ENCODE measurements around the gene FREY1.

Gene FREY1

DNA sequence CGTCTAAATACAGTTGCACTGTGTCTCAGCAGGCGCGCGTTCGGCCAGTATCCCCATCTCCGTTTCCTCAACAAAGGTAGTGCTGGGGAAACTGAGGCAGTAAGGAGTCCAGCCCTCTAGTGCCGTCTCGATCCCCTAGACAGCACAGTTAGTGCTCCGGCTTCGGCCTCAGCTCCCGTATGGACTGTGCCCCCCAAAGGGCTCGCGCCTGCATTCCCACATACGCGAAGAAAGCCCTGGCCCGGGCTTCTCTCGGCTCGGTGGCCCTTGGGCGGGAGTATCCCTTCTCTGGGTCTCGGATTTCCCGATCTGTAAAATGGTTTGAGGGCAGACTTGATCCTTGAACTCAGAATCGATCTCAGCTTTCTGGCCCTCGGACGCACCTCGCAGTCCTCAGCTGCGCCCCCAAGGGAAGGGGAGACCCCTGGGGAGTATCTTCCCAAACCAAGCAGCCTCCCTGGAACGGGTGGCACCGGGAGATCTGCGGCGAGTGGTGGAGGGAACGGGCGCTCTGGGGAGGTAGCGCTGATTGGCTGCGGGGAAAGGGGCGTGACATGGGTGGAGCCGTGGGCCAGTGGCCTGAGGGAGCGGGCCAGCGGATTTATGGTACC lies 11.4 kb upstream of the FREY1 start (continued):
- TF ChIP-seq PRDM1 (tag by site-specific recombination; IDR thresholded peaks at IDR 0.05) = no peak
- no peak for TF ChIP-seq ZNF157 (tag by site-specific recombination; IDR thresholded peaks at IDR 0.05)
- TF ChIP-seq TRIM28 (IDR thresholded peaks at IDR 0.05; ENCODE audit: borderline replicate concordance, low read length) = peak; percentile 22; the same call in 1 of the 2 replicates
- TF ChIP-seq ZNF223 (tag by site-specific recombination; IDR thresholded peaks at IDR 0.05) = no peak
- no peak for TF ChIP-seq HOXC10 (CRISPR knock-in tag; IDR thresholded peaks at IDR 0.05)
- TF ChIP-seq, protein P1, sequence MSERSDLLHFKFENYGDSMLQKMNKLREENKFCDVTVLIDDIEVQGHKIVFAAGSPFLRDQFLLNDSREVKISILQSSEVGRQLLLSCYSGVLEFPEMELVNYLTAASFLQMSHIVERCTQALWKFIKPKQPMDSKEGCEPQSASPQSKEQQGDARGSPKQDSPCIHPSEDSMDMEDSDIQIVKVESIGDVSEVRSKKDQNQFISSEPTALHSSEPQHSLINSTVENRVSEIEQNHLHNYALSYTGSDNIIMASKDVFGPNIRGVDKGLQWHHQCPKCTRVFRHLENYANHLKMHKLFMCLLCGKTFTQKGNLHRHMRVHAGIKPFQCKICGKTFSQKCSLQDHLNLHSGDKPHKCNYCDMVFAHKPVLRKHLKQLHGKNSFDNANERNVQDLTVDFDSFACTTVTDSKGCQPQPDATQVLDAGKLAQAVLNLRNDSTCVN (tag by site-specific recombination; optimal IDR thresholded peaks at IDR 0.05) = no peak
- TF ChIP-seq, protein P2, sequence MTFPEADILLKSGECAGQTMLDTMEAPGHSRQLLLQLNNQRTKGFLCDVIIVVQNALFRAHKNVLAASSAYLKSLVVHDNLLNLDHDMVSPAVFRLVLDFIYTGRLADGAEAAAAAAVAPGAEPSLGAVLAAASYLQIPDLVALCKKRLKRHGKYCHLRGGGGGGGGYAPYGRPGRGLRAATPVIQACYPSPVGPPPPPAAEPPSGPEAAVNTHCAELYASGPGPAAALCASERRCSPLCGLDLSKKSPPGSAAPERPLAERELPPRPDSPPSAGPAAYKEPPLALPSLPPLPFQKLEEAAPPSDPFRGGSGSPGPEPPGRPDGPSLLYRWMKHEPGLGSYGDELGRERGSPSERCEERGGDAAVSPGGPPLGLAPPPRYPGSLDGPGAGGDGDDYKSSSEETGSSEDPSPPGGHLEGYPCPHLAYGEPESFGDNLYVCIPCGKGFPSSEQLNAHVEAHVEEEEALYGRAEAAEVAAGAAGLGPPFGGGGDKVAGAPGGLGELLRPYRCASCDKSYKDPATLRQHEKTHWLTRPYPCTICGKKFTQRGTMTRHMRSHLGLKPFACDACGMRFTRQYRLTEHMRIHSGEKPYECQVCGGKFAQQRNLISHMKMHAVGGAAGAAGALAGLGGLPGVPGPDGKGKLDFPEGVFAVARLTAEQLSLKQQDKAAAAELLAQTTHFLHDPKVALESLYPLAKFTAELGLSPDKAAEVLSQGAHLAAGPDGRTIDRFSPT (tag by site-specific recombination; IDR thresholded peaks at IDR 0.05) = peak; percentile 36; the same call in 1 of the 2 replicates
- TF ChIP-seq ZNF221 (tag by site-specific recombination; IDR thresholded peaks at IDR 0.05; ENCODE audit: borderline replicate concordance) = no peak
- TF ChIP-seq OVOL3 (tag by site-specific recombination; IDR thresholded peaks at IDR 0.05) = no peak
- TF ChIP-seq, protein P3, sequence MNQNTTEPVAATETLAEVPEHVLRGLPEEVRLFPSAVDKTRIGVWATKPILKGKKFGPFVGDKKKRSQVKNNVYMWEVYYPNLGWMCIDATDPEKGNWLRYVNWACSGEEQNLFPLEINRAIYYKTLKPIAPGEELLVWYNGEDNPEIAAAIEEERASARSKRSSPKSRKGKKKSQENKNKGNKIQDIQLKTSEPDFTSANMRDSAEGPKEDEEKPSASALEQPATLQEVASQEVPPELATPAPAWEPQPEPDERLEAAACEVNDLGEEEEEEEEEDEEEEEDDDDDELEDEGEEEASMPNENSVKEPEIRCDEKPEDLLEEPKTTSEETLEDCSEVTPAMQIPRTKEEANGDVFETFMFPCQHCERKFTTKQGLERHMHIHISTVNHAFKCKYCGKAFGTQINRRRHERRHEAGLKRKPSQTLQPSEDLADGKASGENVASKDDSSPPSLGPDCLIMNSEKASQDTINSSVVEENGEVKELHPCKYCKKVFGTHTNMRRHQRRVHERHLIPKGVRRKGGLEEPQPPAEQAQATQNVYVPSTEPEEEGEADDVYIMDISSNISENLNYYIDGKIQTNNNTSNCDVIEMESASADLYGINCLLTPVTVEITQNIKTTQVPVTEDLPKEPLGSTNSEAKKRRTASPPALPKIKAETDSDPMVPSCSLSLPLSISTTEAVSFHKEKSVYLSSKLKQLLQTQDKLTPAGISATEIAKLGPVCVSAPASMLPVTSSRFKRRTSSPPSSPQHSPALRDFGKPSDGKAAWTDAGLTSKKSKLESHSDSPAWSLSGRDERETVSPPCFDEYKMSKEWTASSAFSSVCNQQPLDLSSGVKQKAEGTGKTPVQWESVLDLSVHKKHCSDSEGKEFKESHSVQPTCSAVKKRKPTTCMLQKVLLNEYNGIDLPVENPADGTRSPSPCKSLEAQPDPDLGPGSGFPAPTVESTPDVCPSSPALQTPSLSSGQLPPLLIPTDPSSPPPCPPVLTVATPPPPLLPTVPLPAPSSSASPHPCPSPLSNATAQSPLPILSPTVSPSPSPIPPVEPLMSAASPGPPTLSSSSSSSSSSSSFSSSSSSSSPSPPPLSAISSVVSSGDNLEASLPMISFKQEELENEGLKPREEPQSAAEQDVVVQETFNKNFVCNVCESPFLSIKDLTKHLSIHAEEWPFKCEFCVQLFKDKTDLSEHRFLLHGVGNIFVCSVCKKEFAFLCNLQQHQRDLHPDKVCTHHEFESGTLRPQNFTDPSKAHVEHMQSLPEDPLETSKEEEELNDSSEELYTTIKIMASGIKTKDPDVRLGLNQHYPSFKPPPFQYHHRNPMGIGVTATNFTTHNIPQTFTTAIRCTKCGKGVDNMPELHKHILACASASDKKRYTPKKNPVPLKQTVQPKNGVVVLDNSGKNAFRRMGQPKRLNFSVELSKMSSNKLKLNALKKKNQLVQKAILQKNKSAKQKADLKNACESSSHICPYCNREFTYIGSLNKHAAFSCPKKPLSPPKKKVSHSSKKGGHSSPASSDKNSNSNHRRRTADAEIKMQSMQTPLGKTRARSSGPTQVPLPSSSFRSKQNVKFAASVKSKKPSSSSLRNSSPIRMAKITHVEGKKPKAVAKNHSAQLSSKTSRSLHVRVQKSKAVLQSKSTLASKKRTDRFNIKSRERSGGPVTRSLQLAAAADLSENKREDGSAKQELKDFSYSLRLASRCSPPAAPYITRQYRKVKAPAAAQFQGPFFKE (tag by site-specific recombination; IDR thresholded peaks at IDR 0.05; ENCODE audit: borderline replicate concordance) = no peak
- TF ChIP-seq, protein P4, sequence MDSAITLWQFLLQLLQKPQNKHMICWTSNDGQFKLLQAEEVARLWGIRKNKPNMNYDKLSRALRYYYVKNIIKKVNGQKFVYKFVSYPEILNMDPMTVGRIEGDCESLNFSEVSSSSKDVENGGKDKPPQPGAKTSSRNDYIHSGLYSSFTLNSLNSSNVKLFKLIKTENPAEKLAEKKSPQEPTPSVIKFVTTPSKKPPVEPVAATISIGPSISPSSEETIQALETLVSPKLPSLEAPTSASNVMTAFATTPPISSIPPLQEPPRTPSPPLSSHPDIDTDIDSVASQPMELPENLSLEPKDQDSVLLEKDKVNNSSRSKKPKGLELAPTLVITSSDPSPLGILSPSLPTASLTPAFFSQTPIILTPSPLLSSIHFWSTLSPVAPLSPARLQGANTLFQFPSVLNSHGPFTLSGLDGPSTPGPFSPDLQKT (IDR thresholded peaks at IDR 0.05; ENCODE audit: borderline replicate concordance, low read depth, low read length) = no peak
- no peak for TF ChIP-seq ZNF677 (tag by site-specific recombination; IDR thresholded peaks at IDR 0.05)
- TF ChIP-seq KLF7 (tag by site-specific recombination; IDR thresholded peaks at IDR 0.05; ENCODE audit: borderline replicate concordance) = no peak
- TF ChIP-seq SETDB1 (IDR thresholded peaks at IDR 0.05; ENCODE audit: insufficient read length, low read length) = no peak
- no peak for TF ChIP-seq ZNF23 (tag by site-specific recombination; IDR thresholded peaks at IDR 0.05; ENCODE audit: borderline replicate concordance)
- no peak for TF ChIP-seq ZBTB21 (tag by site-specific recombination; IDR thresholded peaks at IDR 0.05)
- TF ChIP-seq, protein P5, sequence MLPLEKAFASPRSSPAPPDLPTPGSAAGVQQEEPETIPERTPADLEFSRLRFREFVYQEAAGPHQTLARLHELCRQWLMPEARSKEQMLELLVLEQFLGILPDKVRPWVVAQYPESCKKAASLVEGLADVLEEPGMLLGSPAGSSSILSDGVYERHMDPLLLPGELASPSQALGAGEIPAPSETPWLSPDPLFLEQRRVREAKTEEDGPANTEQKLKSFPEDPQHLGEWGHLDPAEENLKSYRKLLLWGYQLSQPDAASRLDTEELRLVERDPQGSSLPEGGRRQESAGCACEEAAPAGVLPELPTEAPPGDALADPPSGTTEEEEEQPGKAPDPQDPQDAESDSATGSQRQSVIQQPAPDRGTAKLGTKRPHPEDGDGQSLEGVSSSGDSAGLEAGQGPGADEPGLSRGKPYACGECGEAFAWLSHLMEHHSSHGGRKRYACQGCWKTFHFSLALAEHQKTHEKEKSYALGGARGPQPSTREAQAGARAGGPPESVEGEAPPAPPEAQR (tag by site-specific recombination; IDR thresholded peaks at IDR 0.05) = no peak
- TF ChIP-seq ZNF311 (tag by site-specific recombination; IDR thresholded peaks at IDR 0.05; ENCODE audit: borderline replicate concordance) = no peak
- TF ChIP-seq ZBTB17 (tag by site-specific recombination; IDR thresholded peaks at IDR 0.05) = peak; percentile 77
- no peak for TF ChIP-seq ZNF202 (tag by site-specific recombination; IDR thresholded peaks at IDR 0.05; ENCODE audit: borderline replicate concordance)
- TF ChIP-seq ZSCAN30 (tag by site-specific recombination; IDR thresholded peaks at IDR 0.05) = no peak
- TF ChIP-seq ZNF184 (tag by site-specific recombination; IDR thresholded peaks at IDR 0.05) = no peak
- TF ChIP-seq ZNF394 (tag by site-specific recombination; IDR thresholded peaks at IDR 0.05; ENCODE audit: borderline replicate concordance) = no peak
- TF ChIP-seq ZNF76 (tag by site-specific recombination; IDR thresholded peaks at IDR 0.05; ENCODE audit: borderline replicate concordance, low read depth) = peak; percentile 41
- TF ChIP-seq ZNF777 (tag by site-specific recombination; IDR thresholded peaks at IDR 0.05; ENCODE audit: borderline replicate concordance) = no peak
- no peak for TF ChIP-seq BCL11A (tag by site-specific recombination; IDR thresholded peaks at IDR 0.05; ENCODE audit: low read depth)
- no peak for TF ChIP-seq ZNF266 (tag by site-specific recombination; IDR thresholded peaks at IDR 0.05; ENCODE audit: low read depth)
- no peak for TF ChIP-seq ZNF138 (tag by site-specific recombination; IDR thresholded peaks at IDR 0.05; ENCODE audit: borderline replicate concordance)

Measured in HEK293 (cell line).